CD14-positive monocyte (primary cell): ENCODE measurements around the gene MAP7D1. TPM values are rescaled to one million over a fixed set of nuclear protein-coding genes. Genes with fewer than 3 reads are reported as not detected.
"Not testable (repeated sequence)": the region's sequence is repeated elsewhere in the genome, so short reads cannot be mapped to it uniquely, and the experiment has no call there.

Experiments
- DNase-seq, 3 donors: peaks; one replicate each; pipeline ENCODE4 v3.0.0-alpha.2; 2011 to 2022
- H2AFZ ChIP-seq: 2 replicates; pipeline ENCODE4 v1.6.0; 2012; ENCODE audit warnings: mild to moderate bottlenecking, low read depth, low read length, inconsistent platforms; ENCODE audit not compliant: insufficient read depth, poor library complexity, severe bottlenecking
- H3K27ac ChIP-seq, 2 donors: 1 replicate in 1 of 2; 2 replicates in 1 of 2; pipeline ENCODE4 v1.5.1; 2012 to 2013; ENCODE audit warnings: low read length in 2 of 2, control low read depth in 1 of 2, inconsistent platforms in 1 of 2, low read depth in 1 of 2, mild to moderate bottlenecking in 1 of 2
- H3K27me3 ChIP-seq, 2 donors: one replicate each; pipeline versions ENCODE4 v1.6.0 to v1.6.1; 2011 to 2013; ENCODE audit warnings: low read length in 2 of 2; ENCODE audit not compliant: control insufficient read depth in 2 of 2, insufficient read depth in 2 of 2
- H3K36me3 ChIP-seq, 2 donors: replicated peaks in 1 of 2; 1 replicate in 1 of 2; 2 replicates in 1 of 2; pipeline versions ENCODE4 v1.5.1 to v1.6.1; 2012 to 2013; ENCODE audit warnings: low read length in 2 of 2, control low read depth in 1 of 2, inconsistent platforms in 1 of 2, mild to moderate bottlenecking in 1 of 2; ENCODE audit not compliant: insufficient read depth in 2 of 2, control insufficient read depth in 1 of 2
- H3K4me1 ChIP-seq, 2 donors: 1 replicate in 1 of 2; 2 replicates in 1 of 2; pipeline versions ENCODE4 v1.5.1 to v1.6.1; 2012 to 2013; ENCODE audit warnings: low read length in 2 of 2, control low read depth in 1 of 2, inconsistent platforms in 1 of 2, mild to moderate bottlenecking in 1 of 2, moderate library complexity in 1 of 2; ENCODE audit not compliant: insufficient read depth in 2 of 2, control insufficient read depth in 1 of 2
- H3K4me2 ChIP-seq: replicated peaks from 2 replicates; pipeline ENCODE3; 2012; ENCODE audit warnings: low read length, moderate library complexity, mild to moderate bottlenecking; ENCODE audit not compliant: poor library complexity, severe bottlenecking; ENCODE audit errors: extremely low read depth
- H3K4me3 ChIP-seq, 3 experiments: fragments of 200-600 bp in 1 of 3; sonication (generic) in 1 of 3; replicated peaks in 1 of 3; 1 replicate in 2 of 3; 2 replicates in 1 of 3; pipeline ENCODE4 v1.5.1; 2011 to 2013; ENCODE audit warnings: low read length in 3 of 3, mild to moderate bottlenecking in 3 of 3, control low read depth in 2 of 3, low read depth in 2 of 3, inconsistent platforms in 1 of 3, moderate library complexity in 1 of 3
- H3K79me2 ChIP-seq: 2 replicates; pipeline ENCODE4 v1.6.0; 2012; ENCODE audit warnings: mild to moderate bottlenecking, control low read depth, inconsistent platforms, low read length, moderate library complexity; ENCODE audit not compliant: insufficient read depth
- H3K9ac ChIP-seq: 2 replicates; pipeline ENCODE4 v1.6.0; 2017; ENCODE audit warnings: low read length, mild to moderate bottlenecking; ENCODE audit not compliant: insufficient read depth, poor library complexity, severe bottlenecking
- H3K9me3 ChIP-seq, 2 donors: replicated peaks in 1 of 2; 1 replicate in 1 of 2; 2 replicates in 1 of 2; pipeline versions ENCODE4 v1.5.1 to v1.6.1; 2012 to 2013; ENCODE audit warnings: low read length in 2 of 2, control low read depth in 1 of 2; ENCODE audit not compliant: control insufficient read depth in 1 of 2, insufficient read depth in 1 of 2
- H4K20me1 ChIP-seq: 2 replicates; pipeline ENCODE4 v1.6.0; 2012; ENCODE audit warnings: mild to moderate bottlenecking, low read length, control low read depth, moderate library complexity; ENCODE audit not compliant: insufficient read depth
- H3K27ac Mint-ChIP-seq, 7 donors: one replicate each; pipeline ENCODE4 v1.8.0; 2020; ENCODE audit warnings: mild to moderate bottlenecking in 7 of 7, mixed read lengths in 7 of 7, moderate library complexity in 6 of 7, inconsistent platforms in 2 of 7
- H3K27me3 Mint-ChIP-seq, 3 donors: one replicate each; pipeline ENCODE4 v1.8.0; 2021 to 2022; ENCODE audit warnings: low read depth in 3 of 3, mild to moderate bottlenecking in 3 of 3, mixed read lengths in 3 of 3, moderate library complexity in 3 of 3, inconsistent platforms in 1 of 3
- H3K36me3 Mint-ChIP-seq, 2 donors: one replicate each; pipeline ENCODE4 v1.8.0; 2020; ENCODE audit warnings: mixed read lengths in 2 of 2, inconsistent platforms in 1 of 2, mild to moderate bottlenecking in 1 of 2
- H3K4me1 Mint-ChIP-seq: one replicate; pipeline ENCODE4 v1.8.0; 2020; ENCODE audit warnings: mild to moderate bottlenecking, mixed read lengths
- H3K4me3 Mint-ChIP-seq, 2 donors: one replicate each; pipeline ENCODE4 v1.8.0; 2020; ENCODE audit warnings: mild to moderate bottlenecking in 2 of 2, mixed read lengths in 2 of 2, moderate library complexity in 1 of 2
- H3K9me3 Mint-ChIP-seq, 7 donors: one replicate each; pipeline ENCODE4 v1.8.0; 2020 to 2022; ENCODE audit warnings: mixed read lengths in 7 of 7, mild to moderate bottlenecking in 6 of 7, moderate library complexity in 6 of 7, inconsistent platforms in 2 of 7
- CTCF ChIP-seq: fragments of 200-600 bp; IDR thresholded peaks from one replicate; pipeline ENCODE4 v1.8.0; 2022; ENCODE audit warnings: antibody characterized with exemption, mild to moderate bottlenecking
- WGBS: methylation state at CpG from one replicate; pipeline ENCODE4 v1.1.5; 2013; ENCODE audit warnings: missing lambda C conversion rate; ENCODE audit not compliant: insufficient coverage; 5-methylcytosine and 5-hydroxymethylcytosine counted together
- intact Hi-C, 2 donors: fragments of 100-400 bp; cut with micrococcal nuclease; formaldehyde crosslinking; loops; one replicate each; pipeline versions ENCODE4 v1.15.0 to v1.15.1; 2023
- polyA plus RNA-seq, 3 donors: library from polyadenylated mRNA; depleted of rRNA in 1 of 3; unstranded in 2 of 3; stranded (reverse) in 1 of 3; fragments of 300-500 nt in 2 of 3; fragments of >200 nt in 1 of 3; fragmentation: Illumina TruSeq in 2 of 3; gene quantifications; 1 replicate in 2 of 3; 2 replicates in 1 of 3; pipeline ENCODE4 v1.2.3, GENCODE V29; 2012 to 2021

Gene MAP7D1
- polyA plus RNA-seq, 3 donors, result 12.3 to 153 (median 13.6) TPM

- H2AFZ ChIP-seq, result no peak overlapping the region
- peak overlapping the region; percentile 81 to 94 (median 91) for H3K27ac Mint-ChIP-seq
- H3K36me3 ChIP-seq, result peaks cover 2 to 12% of the 10 kb centered on the region in 2 donors
- H3K4me3 ChIP-seq, result peak overlapping the region; percentile 84 to 99 (median 86)
- no peaks in the 10 kb centered on the region for H3K27me3 ChIP-seq
- H3K79me2 ChIP-seq, result peaks cover 86% of the 10 kb centered on the region
- 28% methylated on average over 4 of the region's 9 CpGs for WGBS
- H3K36me3 Mint-ChIP-seq, result peaks cover 26 to 34% of the 10 kb centered on the region in 2 donors
- peaks cover 69 to 80% of the 10 kb centered on the region in 2 donors for H3K4me1 ChIP-seq
- H4K20me1 ChIP-seq, result peaks cover 62% of the 10 kb centered on the region
- H3K9me3 Mint-ChIP-seq, result no peaks in the 10 kb centered on the region
- peaks cover 76% of the 10 kb centered on the region for H3K4me1 Mint-ChIP-seq
- peak overlapping the region; percentile 90 to 91 for H3K4me3 Mint-ChIP-seq
- peaks cover 0 to 2% (median 2%) of the 10 kb centered on the region in 3 donors for H3K27me3 Mint-ChIP-seq
- H3K27ac ChIP-seq, result peak overlapping the region; percentile 79 to 97
- peak overlapping the region; percentile 99 for H3K9ac ChIP-seq
- DNase-seq, result no peak
- intact Hi-C loops, result no loop called here
- TF ChIP-seq CTCF, result no peak
- H3K4me2 ChIP-seq, result peak overlapping the region; percentile 92
- H3K9me3 ChIP-seq, result no peaks in the 10 kb centered on the region
Measured at GRCh38 chr1:36157973-36158826, 2.2 kb downstream of the MAP7D1 start.

- intact Hi-C loops, DNase-seq, H3K27me3 ChIP-seq, H3K9me3 Mint-ChIP-seq, H3K27me3 Mint-ChIP-seq, H2AFZ ChIP-seq, H3K9me3 ChIP-seq, H3K9ac ChIP-seq: not testable (repeated sequence)
- peaks cover 72% of the 10 kb centered on the region for H3K4me1 Mint-ChIP-seq
- peaks cover 28 to 36% of the 10 kb centered on the region in 2 donors for H3K36me3 Mint-ChIP-seq
- Histone ChIP-seq H4K20me1 (peaks cover 69% of the 10 kb centered on the region), H3K4me1 (peaks cover 66 to 78% of the 10 kb centered on the region in 2 donors), H3K4me3 (peak overlapping the region in 1 of 3 experiments; percentile 99), H3K4me2 (peak overlapping the region; percentile 92), H3K27ac (peak overlapping the region in 1 of 2 donors; percentile 97), H3K36me3 (peaks cover 2 to 12% of the 10 kb centered on the region in 2 donors), H3K79me2 (peaks cover 92% of the 10 kb centered on the region)
- H3K4me3 Mint-ChIP-seq, result peak overlapping the region in 1 of 2 donors; percentile 90
- 96% methylated on average over 5 of the region's 10 CpGs for WGBS
- peak overlapping the region in 5 of 7 donors; percentile 96 to 98 (median 98) for H3K27ac Mint-ChIP-seq
Measured at GRCh38 chr1:36158827-36159252, 2.9 kb downstream of the MAP7D1 start.
